Measurements from ENCODE around the gene COL4A2.
A peak's percentile ranks its signal among the peaks of the same experiment; 100 is the strongest.
"Not testable (repeated sequence)": the region's sequence is repeated elsewhere in the genome, so short reads cannot be mapped to it uniquely, and the experiment has no call there.

The COL4A2 gene

GRCh38 chr13:110438776-110439175 is 131.7 kb downstream of the COL4A2 start:
- DNase-seq (ENCODE audit: low spot score) = no peak

- DNase-seq (ENCODE audit: low spot score) = no peak
Observed at GRCh38 chr13:110440946-110441731, 134.1 kb downstream of the COL4A2 start.

- no peak for DNase-seq (ENCODE audit: low spot score)
Observed at GRCh38 chr13:110442930-110443621, 136.0 kb downstream of the COL4A2 start.

GRCh38 chr13:110443622-110444225 is 136.6 kb downstream of the COL4A2 start:
- no peak for DNase-seq (ENCODE audit: low spot score)

- DNase-seq (ENCODE audit: low spot score) = peak; percentile 11
Observed at GRCh38 chr13:110444226-110444653, 137.2 kb downstream of the COL4A2 start.

- no peak for DNase-seq (ENCODE audit: low spot score)
Observed at GRCh38 chr13:110445183-110445582, 138.1 kb downstream of the COL4A2 start.

- no peak for DNase-seq (ENCODE audit: low spot score)
Observed at GRCh38 chr13:110445722-110446574, 138.9 kb downstream of the COL4A2 start.

GRCh38 chr13:110446575-110446890 is 139.4 kb downstream of the COL4A2 start:
- no peak for DNase-seq (ENCODE audit: low spot score)

- DNase-seq (ENCODE audit: low spot score) = no peak
Observed at GRCh38 chr13:110447058-110447511, 140.0 kb downstream of the COL4A2 start.

GRCh38 chr13:110447801-110448200 is 140.7 kb downstream of the COL4A2 start:
- DNase-seq (ENCODE audit: low spot score) = no peak

GRCh38 chr13:110448230-110448629 is 141.1 kb downstream of the COL4A2 start:
- DNase-seq (ENCODE audit: low spot score) = no peak

GRCh38 chr13:110448677-110449076 is 141.6 kb downstream of the COL4A2 start:
- DNase-seq (ENCODE audit: low spot score) = no peak

- DNase-seq (ENCODE audit: low spot score) = no peak
Observed at GRCh38 chr13:110449219-110450015, 142.3 kb downstream of the COL4A2 start.

- DNase-seq (ENCODE audit: low spot score) = no peak
Observed at GRCh38 chr13:110450016-110450900, 143.2 kb downstream of the COL4A2 start.

- DNase-seq (ENCODE audit: low spot score) = no peak
Observed at GRCh38 chr13:110450941-110451730, 144.1 kb downstream of the COL4A2 start.

GRCh38 chr13:110453091-110453490 is 146.0 kb downstream of the COL4A2 start:
- not testable (repeated sequence) for DNase-seq (ENCODE audit: low spot score)

- no peak for DNase-seq (ENCODE audit: low spot score)
Observed at GRCh38 chr13:110453797-110454196, 146.7 kb downstream of the COL4A2 start.

- DNase-seq (ENCODE audit: low spot score) = no peak
Observed at GRCh38 chr13:110454227-110454859, 147.3 kb downstream of the COL4A2 start.

GRCh38 chr13:110454956-110455355 is 147.9 kb downstream of the COL4A2 start:
- DNase-seq (ENCODE audit: low spot score) = no peak

All from cerebellar cortex (tissue), 1 donor.